Measurements from ENCODE around the gene VEGFA.

DNA sequence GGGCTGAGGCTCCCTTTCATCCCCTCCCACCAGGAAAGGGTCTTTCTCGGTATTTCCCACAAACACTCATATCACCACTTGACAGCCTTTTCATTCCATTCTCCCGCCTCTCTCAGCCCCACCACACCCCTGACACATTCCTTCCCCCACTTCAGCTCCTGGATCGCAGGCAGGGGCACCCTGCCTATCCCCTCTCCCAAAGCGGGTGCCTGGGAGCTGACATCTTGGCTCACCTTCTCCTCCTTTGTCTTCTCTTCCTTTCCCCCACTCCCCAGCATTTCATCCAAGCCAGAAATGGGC lies 10.2 kb upstream of the VEGFA start:
- TF ChIP-seq CTCF (IDR thresholded peaks at IDR 0.05; ENCODE audit: poor library complexity, severe bottlenecking) (no peak), EZH2 (IDR thresholded peaks at IDR 0.05; ENCODE audit: borderline replicate concordance, insufficient read depth, low read length, poor library complexity, severe bottlenecking) (no peak), POLR2AphosphoS5 (IDR thresholded peaks at IDR 0.05) (no peak), TAF1 (IDR thresholded peaks at IDR 0.05; ENCODE audit: low read depth) (no peak), MXI1 (conservative IDR thresholded peaks at IDR 0.05; ENCODE audit: poor library complexity, severe bottlenecking) (no peak), EP300 (conservative IDR thresholded peaks at IDR 0.05; ENCODE audit: poor library complexity, severe bottlenecking) (no peak), SMC3 (conservative IDR thresholded peaks at IDR 0.05; ENCODE audit: poor library complexity) (no peak), RAD21 (conservative IDR thresholded peaks at IDR 0.05) (no peak)

All from neural cell (in vitro differentiated cells).